GM18861 (cell line): ENCODE results near the gene LIN28A.
A peak's percentile ranks its signal among the peaks of the same experiment; 100 is the strongest.

Experiments used
- ATAC-seq: cut with Tn5 transposase; IDR thresholded peaks from one replicate; pipeline ENCODE4 v1.9.1; 2021; ENCODE audit not compliant: unreplicated experiment

LIN28A gene

GRCh38 chr1:26432793-26433192, 22.2 kb downstream of the LIN28A start:
- no peak for ATAC-seq

GRCh38 chr1:26434161-26434752, 23.6 kb downstream of the LIN28A start:
- ATAC-seq: no peak

GRCh38 chr1:26438041-26438440, 27.4 kb downstream of the LIN28A start:
- ATAC-seq: no peak

GRCh38 chr1:26440259-26440658, 29.6 kb downstream of the LIN28A start:
- no peak for ATAC-seq

- no peak for ATAC-seq
Measured at GRCh38 chr1:26449868-26450267, 39.3 kb downstream of the LIN28A start.

GRCh38 chr1:26450908-26451307, 40.3 kb downstream of the LIN28A start:
- ATAC-seq: no peak

GRCh38 chr1:26452459-26453183, 42.0 kb downstream of the LIN28A start:
- ATAC-seq: no peak

- no peak for ATAC-seq
Measured at GRCh38 chr1:26459148-26459547, 48.5 kb downstream of the LIN28A start.

- no peak for ATAC-seq
Measured at GRCh38 chr1:26459573-26460031, 49.0 kb downstream of the LIN28A start.

GRCh38 chr1:26468911-26469310, 58.3 kb downstream of the LIN28A start:
- ATAC-seq: no peak

GRCh38 chr1:26469558-26469957, 58.9 kb downstream of the LIN28A start:
- ATAC-seq: no peak

- no peak for ATAC-seq
Measured at GRCh38 chr1:26470878-26471497, 60.4 kb downstream of the LIN28A start.

GRCh38 chr1:26471498-26472319, 61.1 kb downstream of the LIN28A start:
- peak; percentile 14 for ATAC-seq

GRCh38 chr1:26472320-26472900, 61.8 kb downstream of the LIN28A start, which contains the start of gene HMGN2:
Gene HMGN2, plus strand, starts transcription at chr1:26472440. Its CDS starts 173 bp downstream, at chr1:26472613.
- ATAC-seq: peak; percentile 31

- peak; percentile 73 for ATAC-seq
Measured at GRCh38 chr1:26472901-26473845, 62.6 kb downstream of the LIN28A start.

- ATAC-seq: no peak
Measured at GRCh38 chr1:26474818-26475217, 64.2 kb downstream of the LIN28A start.

GRCh38 chr1:26475989-26476388, 65.4 kb downstream of the LIN28A start:
- ATAC-seq: no peak

- no peak for ATAC-seq
Measured at GRCh38 chr1:26476958-26477357, 66.3 kb downstream of the LIN28A start.

GRCh38 chr1:26477446-26478152, 67.0 kb downstream of the LIN28A start:
- ATAC-seq: no peak
